Heart right ventricle (tissue), 16 donors: ENCODE results near the gene SHLD2. TPM values are rescaled to one million over a fixed set of nuclear protein-coding genes. Genes with fewer than 3 reads are reported as not detected.
A peak's percentile ranks its signal among the peaks of the same experiment; 100 is the strongest.
"Not testable (repeated sequence)": the region's sequence is repeated elsewhere in the genome, so short reads cannot be mapped to it uniquely, and the experiment has no call there.

Experiments used
- ATAC-seq, 8 donors: fragments of 200-7000 bp; cut with Tn5 transposase; one replicate each; pipeline ENCODE4 v1.9.1; 2020; ENCODE audit warnings: mild to moderate bottlenecking in 8 of 8, moderate library complexity in 8 of 8, moderate number of reproducible peaks in 1 of 8
- DNase-seq, 2 donors: peaks; one replicate each; pipeline ENCODE4 v3.0.0-alpha.2; 2020
- H3K27ac ChIP-seq, 10 donors: fragments of 200-600 bp; sonication (generic) in 2 of 10; one replicate each; pipeline versions ENCODE4 v1.5.0 to v1.8.0; 2020 to 2022; ENCODE audit warnings: mild to moderate bottlenecking in 3 of 10
- H3K27me3 ChIP-seq, 7 donors: fragments of 200-600 bp; one replicate each; pipeline ENCODE4 v1.8.0; 2021 to 2022; ENCODE audit warnings: mild to moderate bottlenecking in 2 of 7
- H3K36me3 ChIP-seq, 9 donors: fragments of 200-600 bp; sonication (generic) in 1 of 9; one replicate each; pipeline versions ENCODE4 v1.5.0 to v1.8.0; 2020 to 2022; ENCODE audit warnings: mild to moderate bottlenecking in 2 of 9
- H3K4me1 ChIP-seq, 9 donors: fragments of 200-600 bp; sonication (generic) in 1 of 9; one replicate each; pipeline versions ENCODE4 v1.5.0 to v1.8.0; 2020 to 2022; ENCODE audit warnings: mild to moderate bottlenecking in 4 of 9
- H3K4me3 ChIP-seq, 10 donors: fragments of 200-600 bp; sonication (generic) in 2 of 10; one replicate each; pipeline versions ENCODE4 v1.5.0 to v1.8.0; 2020 to 2022; ENCODE audit warnings: mild to moderate bottlenecking in 7 of 10, moderate library complexity in 2 of 10
- H3K9me3 ChIP-seq, 11 donors: fragments of 200-600 bp in 10 of 11; sonication (generic) in 2 of 11; one replicate each; pipeline versions ENCODE4 v1.5.0 to v1.8.0; 2013 to 2022; ENCODE audit warnings: mild to moderate bottlenecking in 2 of 11, control low read depth in 1 of 11, moderate library complexity in 1 of 11
- WGBS, 2 donors: extraction: QIAGEN DNeasy Blood & Tissue Kit; methylation state at CpG; one replicate each; pipeline ENCODE4 v1.1.7; 2013; ENCODE audit warnings: inconsistent platforms in 1 of 2; 5-methylcytosine and 5-hydroxymethylcytosine counted together
- intact Hi-C, 10 donors: fragments of 100-400 bp; cut with DNase I; formaldehyde crosslinking; loops; one replicate each; pipeline versions ENCODE4 v1.11.1 to v1.14.2; 2022
- polyA plus RNA-seq, 2 donors: library from polyadenylated mRNA; stranded (reverse); fragments of 200-250 nt; gene quantifications; one replicate each; pipeline ENCODE4 v1.2.3, GENCODE V29; 2013
- total RNA-seq, 10 donors: library from RNA; stranded (reverse); fragmentation: NEBNext Ultra II Directional in 3 of 10; extraction: Animal tissue kit (Norgen Biotek cat#: 25700) in 3 of 10; gene quantifications; one replicate each; pipeline versions ENCODE4 v1.2.1 to v1.2.4, GENCODE V29; 2021 to 2023
- TF ChIP-seq, protein P1 (sequence below), 9 donors: fragments of 200-600 bp; sonication (generic) in 2 of 9; IDR thresholded peaks; one replicate each; pipeline versions ENCODE4 v1.5.0 to v1.8.0; 2021 to 2022; ENCODE audit warnings: antibody characterized with exemption in 9 of 9, mild to moderate bottlenecking in 5 of 9, moderate library complexity in 1 of 9
- donor health status: Arrhythmogenic right ventricular cardiomyopathy.
- donor health status: ischemic (EF 13 %, LVEDD 7.1; RV severe dilation, severe dysfunction).
- donor health status: healthy with polysubstance abuse.
- donor health status: DM: no; HTN: yes; CAD: no.
- donor health status: DM: no; HTN: no; CAD: no.
- donor health status: ischemic (EF 25% LVEDD 6.9; RV normal size, moderate dysfunction).
- donor health status: ischemic (EF 25% LVEDD 5.7; RV mildly dilated, moderate dysfunction).
- donor health status: healthy.
- donor health status: DM: yes; HTN: yes; CAD: no.
- donor health status: Ischemic cardiomyopathy.
- donor health status: ischemic (EF 35%, LVEDD 5.7; RV mildly dilated, moderate dysfunction).
- donor health status: nonischemic (EF 11% LVEDD 7.7; RV severe dilation, severe dysfunction).
- donor health status: DM: yes; HTN: yes; CAD: no.
- donor health status: PGD.
- donor health status: ischemic (EF 29% LVEDD 5.4; RV normal size, mild dysfunction).
- donor health status: nonischemic (EF 23%, LVEDD 6.1; RV moderate dilation, normal function).

SHLD2 gene
- total and polyA plus RNA-seq, 12 donors = 9.4 to 16.1 (median 11.1) TPM

DNA sequence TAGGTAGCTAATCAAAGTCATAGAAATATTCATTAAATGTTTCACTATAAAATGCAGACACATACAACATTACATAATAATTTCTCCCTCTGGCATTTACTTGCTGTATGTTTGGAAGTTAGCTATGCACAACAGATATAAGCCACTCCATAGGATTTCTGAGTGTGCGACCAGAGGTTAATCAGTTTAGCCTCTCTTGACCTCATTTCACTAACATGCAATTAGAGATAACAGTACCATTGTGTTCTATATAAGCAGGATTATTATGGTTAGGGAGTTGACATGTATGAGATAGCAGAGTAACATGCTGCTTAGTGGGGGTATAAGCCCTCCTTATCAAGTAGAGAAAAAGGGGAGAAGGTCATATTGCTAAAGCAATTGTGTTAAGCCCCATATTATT, 26.7 kb upstream of the SHLD2 start:
- H3K4me1 ChIP-seq = no peaks in the 10 kb centered on the region
- intact Hi-C loops = no loop called here
- DNase-seq (no peak), ATAC-seq (no peak)
- no peaks in the 10 kb centered on the region for H3K9me3 ChIP-seq
- TF ChIP-seq, protein P1, sequence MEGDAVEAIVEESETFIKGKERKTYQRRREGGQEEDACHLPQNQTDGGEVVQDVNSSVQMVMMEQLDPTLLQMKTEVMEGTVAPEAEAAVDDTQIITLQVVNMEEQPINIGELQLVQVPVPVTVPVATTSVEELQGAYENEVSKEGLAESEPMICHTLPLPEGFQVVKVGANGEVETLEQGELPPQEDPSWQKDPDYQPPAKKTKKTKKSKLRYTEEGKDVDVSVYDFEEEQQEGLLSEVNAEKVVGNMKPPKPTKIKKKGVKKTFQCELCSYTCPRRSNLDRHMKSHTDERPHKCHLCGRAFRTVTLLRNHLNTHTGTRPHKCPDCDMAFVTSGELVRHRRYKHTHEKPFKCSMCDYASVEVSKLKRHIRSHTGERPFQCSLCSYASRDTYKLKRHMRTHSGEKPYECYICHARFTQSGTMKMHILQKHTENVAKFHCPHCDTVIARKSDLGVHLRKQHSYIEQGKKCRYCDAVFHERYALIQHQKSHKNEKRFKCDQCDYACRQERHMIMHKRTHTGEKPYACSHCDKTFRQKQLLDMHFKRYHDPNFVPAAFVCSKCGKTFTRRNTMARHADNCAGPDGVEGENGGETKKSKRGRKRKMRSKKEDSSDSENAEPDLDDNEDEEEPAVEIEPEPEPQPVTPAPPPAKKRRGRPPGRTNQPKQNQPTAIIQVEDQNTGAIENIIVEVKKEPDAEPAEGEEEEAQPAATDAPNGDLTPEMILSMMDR (IDR thresholded peaks at IDR 0.05) = no peak
- H3K27me3 ChIP-seq = no peaks in the 10 kb centered on the region
- no peak overlapping the region for H3K4me3 ChIP-seq
- H3K36me3 ChIP-seq = peaks cover 0 to 100% (median 40%) of the 10 kb centered on the region in 9 donors
- WGBS, 2 donors = 69 to 91% methylated on average over 1 of the region's 1 CpG
- no peak overlapping the region for H3K27ac ChIP-seq

DNA sequence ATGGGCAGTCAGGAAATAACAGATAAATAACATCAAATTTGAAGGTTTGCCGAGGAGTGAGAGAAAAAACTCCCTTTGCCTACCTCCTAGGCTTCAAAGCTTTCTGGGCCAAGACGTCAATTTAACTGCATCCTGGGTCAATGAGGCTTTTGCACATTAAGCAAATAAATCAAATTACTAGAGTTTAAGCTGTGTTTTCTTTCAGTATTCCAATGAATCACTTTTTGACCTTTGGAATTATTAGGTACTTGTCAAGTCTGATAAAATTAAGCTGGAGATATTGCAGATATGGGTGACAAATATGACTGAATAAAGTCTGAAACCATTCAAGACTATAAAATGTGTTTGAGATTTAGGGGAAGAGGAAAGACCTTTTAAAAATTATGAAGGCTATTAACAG, 22.6 kb upstream of the SHLD2 start:
- ATAC-seq (no peak), DNase-seq (no peak)
- intact Hi-C loops = no loop called here
- H3K9me3 ChIP-seq = no peaks in the 10 kb centered on the region
- 80 to 84% methylated on average over 2 of the region's 2 CpGs for WGBS, 2 donors
- no peaks in the 10 kb centered on the region for H3K4me1 ChIP-seq
- TF ChIP-seq, protein P1 (IDR thresholded peaks at IDR 0.05) = no peak
- H3K36me3 ChIP-seq = peaks cover 0 to 93% (median 23%) of the 10 kb centered on the region in 9 donors
- no peak overlapping the region for H3K4me3 ChIP-seq
- H3K27me3 ChIP-seq = no peaks in the 10 kb centered on the region
- H3K27ac ChIP-seq = no peak overlapping the region

DNA sequence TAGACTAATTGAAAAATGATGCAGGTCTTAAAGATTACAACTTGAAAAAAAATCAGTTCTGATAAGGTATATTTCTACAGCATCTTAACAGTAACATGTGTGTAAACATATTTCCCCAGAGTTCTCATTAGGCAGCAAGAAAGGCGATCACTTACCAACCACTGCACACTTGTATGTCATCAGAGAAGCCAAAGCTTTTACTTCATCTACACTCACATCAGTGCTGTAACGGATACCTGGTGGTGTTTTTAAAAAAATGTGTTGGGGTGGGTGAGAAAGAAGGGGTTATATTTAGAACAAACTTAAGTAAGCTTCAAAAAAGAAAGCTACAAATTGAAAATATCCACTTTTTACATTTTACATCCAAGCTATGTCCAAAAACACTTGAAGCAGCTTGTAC, 18.6 kb upstream of the SHLD2 start:
- not testable (repeated sequence) for ATAC-seq
- H3K36me3 ChIP-seq = peaks cover 0 to 53% (median 6%) of the 10 kb centered on the region in 9 donors

DNA sequence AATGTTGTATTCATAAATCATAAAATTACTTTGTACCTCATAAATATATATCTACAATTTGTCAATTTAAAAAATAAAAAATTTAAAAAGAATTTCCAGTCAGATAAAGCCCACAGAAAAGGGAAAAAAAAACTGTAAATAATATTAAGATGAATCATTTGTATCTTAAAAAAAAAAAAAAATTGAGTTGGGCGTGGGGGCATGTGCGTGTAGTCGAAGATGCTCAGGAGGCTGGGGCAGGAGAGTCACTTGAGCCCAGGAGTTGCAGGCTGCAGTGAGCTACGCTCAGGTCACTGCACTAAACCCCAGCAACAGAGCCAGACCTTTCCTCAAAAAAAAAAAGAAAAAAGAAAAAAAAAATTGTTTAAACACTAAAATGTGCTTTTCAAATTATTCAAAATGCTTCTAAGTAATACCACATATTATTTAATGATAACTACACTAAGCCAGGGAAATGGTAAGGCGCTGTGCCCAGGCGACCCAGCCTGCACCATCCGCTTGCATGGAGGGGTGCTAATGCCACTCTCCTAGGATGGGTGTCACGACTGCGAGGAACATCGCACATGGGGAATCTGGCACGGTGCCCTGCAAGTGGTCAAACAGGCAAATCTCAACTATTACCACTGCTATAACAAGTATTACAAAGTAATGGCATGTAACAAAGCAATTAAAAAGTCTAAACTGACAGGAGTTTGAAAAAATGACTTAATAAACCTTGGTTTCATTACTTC, 15.7 kb upstream of the SHLD2 start:
- H3K9me3 ChIP-seq = no peaks in the 10 kb centered on the region
- no peaks in the 10 kb centered on the region for H3K27me3 ChIP-seq
- WGBS, 2 donors = 81 to 82% methylated on average over 11 of the region's 11 CpGs
- ATAC-seq (peak in 1 of 8 donors; percentile 42), DNase-seq (no peak)
- intact Hi-C loops = no loop called here
- no peak overlapping the region for H3K4me3 ChIP-seq
- TF ChIP-seq, protein P1 (IDR thresholded peaks at IDR 0.05) = no peak
- peaks cover 0 to 25% (median 2%) of the 10 kb centered on the region in 9 donors for H3K36me3 ChIP-seq
- H3K4me1 ChIP-seq = peaks cover 3 to 27% (median 12%) of the 10 kb centered on the region in 9 donors
- H3K27ac ChIP-seq = no peak overlapping the region

More for the DNA sequence above, 18.6 kb upstream of the SHLD2 start:
- H3K9me3 ChIP-seq, H3K4me3 ChIP-seq, DNase-seq, intact Hi-C loops, H3K27me3 ChIP-seq, H3K4me1 ChIP-seq, H3K27ac ChIP-seq: not testable (repeated sequence)
- 92 to 95% methylated on average over 2 of the region's 2 CpGs for WGBS, 2 donors

DNA sequence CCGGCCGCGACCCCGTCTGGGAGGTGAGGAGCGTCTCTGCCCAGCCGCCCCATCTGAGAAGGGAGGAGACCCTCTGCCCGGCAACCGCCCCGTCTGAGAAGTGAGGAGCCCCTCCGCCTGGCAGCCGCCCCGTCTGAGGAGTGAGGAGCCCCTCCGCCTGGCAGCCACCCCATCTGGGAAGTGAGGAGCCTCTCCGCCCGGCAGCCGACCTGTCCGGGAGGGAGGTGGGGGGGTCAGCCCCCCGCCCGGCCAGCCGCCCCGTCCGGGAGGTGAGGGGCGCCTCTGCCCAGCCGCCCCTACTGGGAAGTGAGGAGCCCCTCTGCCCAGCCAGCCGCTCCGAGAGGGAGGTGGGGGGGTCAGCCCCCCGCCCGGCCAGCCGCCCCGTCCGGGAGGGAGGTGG, 14.4 kb upstream of the SHLD2 start:
- intact Hi-C loops, ATAC-seq, DNase-seq, H3K27ac ChIP-seq, H3K27me3 ChIP-seq, H3K9me3 ChIP-seq, H3K4me3 ChIP-seq: not testable (repeated sequence)
- peaks cover 3 to 37% (median 18%) of the 10 kb centered on the region in 9 donors for H3K4me1 ChIP-seq
- H3K36me3 ChIP-seq = peaks cover 0 to 11% (median 0%) of the 10 kb centered on the region in 9 donors
- 94 to 96% methylated on average over 7 to 27 of the region's 31 CpGs for WGBS, 2 donors

DNA sequence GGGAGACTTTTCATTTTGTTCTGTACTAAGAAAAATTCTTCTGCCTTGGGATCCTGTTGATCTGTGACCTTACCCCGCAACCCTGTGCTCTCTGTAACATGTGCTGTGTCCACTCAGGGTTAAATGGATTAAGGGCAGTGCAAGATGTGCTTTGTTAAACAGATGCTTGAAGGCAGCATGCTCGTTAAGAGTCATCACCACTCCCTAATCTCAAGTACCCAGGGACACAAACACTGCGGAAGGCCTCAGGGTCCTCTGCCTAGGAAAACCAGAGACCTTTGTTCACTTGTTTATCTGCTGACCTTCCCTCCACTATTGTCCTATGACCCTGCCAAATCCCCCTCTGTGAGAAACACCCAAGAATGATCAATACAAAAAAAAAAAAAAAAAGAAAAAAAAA, 13.4 kb upstream of the SHLD2 start:
- H3K27me3 ChIP-seq, H3K9me3 ChIP-seq, intact Hi-C loops, H3K36me3 ChIP-seq, H3K4me3 ChIP-seq, ATAC-seq, DNase-seq: not testable (repeated sequence)
- WGBS, 2 donors = 81 to 94% methylated on average over 1 of the region's 3 CpGs
- H3K4me1 ChIP-seq = peaks cover 3 to 37% (median 18%) of the 10 kb centered on the region in 9 donors
- peak overlapping the region in 4 of 10 donors; percentile 4 to 62 (median 42) for H3K27ac ChIP-seq

DNA sequence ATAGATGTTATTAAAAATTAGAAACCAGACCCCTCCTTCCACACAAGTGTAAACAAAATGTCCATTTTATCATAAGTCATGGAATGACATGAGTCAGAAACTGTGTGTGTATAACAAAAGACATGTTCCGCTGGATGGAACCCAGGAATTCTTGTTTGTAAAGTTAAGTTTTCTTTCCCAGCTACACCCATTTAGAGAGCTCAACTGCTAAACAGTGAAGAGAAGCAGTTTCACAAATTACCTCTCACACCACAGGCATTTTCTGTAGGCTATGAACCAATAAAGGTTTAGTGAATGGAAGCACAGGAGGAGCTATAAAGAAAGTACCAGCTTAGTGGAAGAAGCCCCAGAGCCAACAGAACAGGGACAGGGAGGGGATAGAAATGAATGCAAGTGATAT, 12.8 kb upstream of the SHLD2 start:
- Histone ChIP-seq H3K4me1 (peaks cover 3 to 37% (median 18%) of the 10 kb centered on the region in 9 donors), H3K27ac (peak overlapping the region in 6 of 10 donors; percentile 4 to 62 (median 36))
- ATAC-seq = peak in 4 of 8 donors; percentile 24 to 59 (median 35)
- intact Hi-C loops, H3K4me3 ChIP-seq, H3K9me3 ChIP-seq, H3K36me3 ChIP-seq, H3K27me3 ChIP-seq, DNase-seq: not testable (repeated sequence)
- 83 to 85% methylated on average over 1 of the region's 1 CpG for WGBS, 2 donors

DNA sequence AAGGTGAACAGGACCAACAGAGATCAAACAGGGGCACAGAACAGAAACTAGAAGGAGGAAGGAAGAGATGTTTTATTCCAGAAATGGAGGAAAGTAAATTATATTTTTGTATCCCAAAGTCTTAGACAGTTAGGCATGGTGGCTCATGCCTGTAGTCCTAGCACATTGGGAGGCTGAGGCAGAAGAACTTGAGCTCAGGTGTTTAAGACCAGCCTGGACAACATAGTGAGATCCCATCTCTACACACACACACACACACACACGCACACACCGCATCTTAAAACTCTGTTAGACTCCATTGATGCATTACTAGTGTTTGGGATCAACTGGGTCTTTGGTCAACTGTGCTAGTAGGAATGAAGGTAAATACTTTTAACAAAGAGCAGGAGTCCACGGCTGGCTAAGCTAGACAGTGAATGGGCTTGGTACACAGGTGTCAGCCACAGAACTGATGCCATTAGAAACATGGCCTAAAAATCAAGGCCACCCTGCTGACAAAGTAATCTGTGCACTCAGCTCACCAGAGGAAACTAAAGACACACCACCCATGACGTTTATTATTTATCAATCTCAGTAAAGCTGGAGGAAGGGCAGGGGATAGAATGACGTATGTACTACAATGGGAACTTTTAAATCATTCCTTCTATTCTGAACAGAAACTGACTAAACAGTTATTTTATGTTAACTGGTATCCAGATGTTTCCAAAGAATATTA, 11.3 kb upstream of the SHLD2 start:
- ATAC-seq = peak in 7 of 8 donors; percentile 55 to 81 (median 65)

More for the DNA sequence above, 11.3 kb upstream of the SHLD2 start:
- DNase-seq, H3K9me3 ChIP-seq, H3K27me3 ChIP-seq, intact Hi-C loops, H3K36me3 ChIP-seq, H3K4me3 ChIP-seq: not testable (repeated sequence)
- 58 to 61% methylated on average over 5 of the region's 5 CpGs for WGBS, 2 donors
- H3K4me1 ChIP-seq = peaks cover 3 to 44% (median 20%) of the 10 kb centered on the region in 9 donors
- peak overlapping the region in 7 of 10 donors; percentile 9 to 62 (median 44) for H3K27ac ChIP-seq
